ENCODE data around the gene SGCA. TPM values are rescaled to one million over a fixed set of nuclear protein-coding genes. Genes with fewer than 3 reads are reported as not detected.

The SGCA gene
- total RNA-seq (not detected), polyA plus RNA-seq (not detected)

GRCh38 chr17:50165867-50166517, at the start of gene SGCA:
TSS of gene SGCA (plus strand) at chr17:50166005. CDS start at chr17:50166041, 36 bp downstream.
- Histone ChIP-seq H3K27me3 (ENCODE audit: control insufficient read depth, insufficient read depth, low read length) (no peaks in the 10 kb centered on the region), H3K27ac (ENCODE audit: insufficient read depth, low read length, poor library complexity, severe bottlenecking) (no peak within 1 kb of the TSS), H3K9me3 (ENCODE audit: control insufficient read depth in 2 of 2, low read length in 2 of 2) (no peaks in the 10 kb centered on the region), H3K4me1 (ENCODE audit: control insufficient read depth, insufficient read depth, low read length, poor library complexity, severe bottlenecking) (peaks cover 25% of the 10 kb centered on the region), H3K36me3 (ENCODE audit: control insufficient read depth, insufficient read depth, low read length) (no peaks in the 10 kb centered on the region), H3K4me3 (ENCODE audit: low read depth, low read length) (no peak within 1 kb of the TSS)
- peaks cover 5 to 26% (median 16%) of the 10 kb centered on the region in 4 donors for H3K4me1 Mint-ChIP-seq
- DNase-seq (no peak), ATAC-seq (ENCODE audit: low read depth in 2 of 2) (no peak)
- no peak within 1 kb of the TSS for H3K4me3 Mint-ChIP-seq
- peaks cover 11% of the 10 kb centered on the region for H3K27me3 Mint-ChIP-seq
- no peaks in the 10 kb centered on the region for H3K36me3 Mint-ChIP-seq
- H3K9me3 Mint-ChIP-seq, result peaks cover 0 to 4% (median 0%) of the 10 kb centered on the region in 7 donors
- H3K27ac Mint-ChIP-seq, result peak within 1 kb of the TSS in 1 of 3 donors; percentile 68

DNA sequence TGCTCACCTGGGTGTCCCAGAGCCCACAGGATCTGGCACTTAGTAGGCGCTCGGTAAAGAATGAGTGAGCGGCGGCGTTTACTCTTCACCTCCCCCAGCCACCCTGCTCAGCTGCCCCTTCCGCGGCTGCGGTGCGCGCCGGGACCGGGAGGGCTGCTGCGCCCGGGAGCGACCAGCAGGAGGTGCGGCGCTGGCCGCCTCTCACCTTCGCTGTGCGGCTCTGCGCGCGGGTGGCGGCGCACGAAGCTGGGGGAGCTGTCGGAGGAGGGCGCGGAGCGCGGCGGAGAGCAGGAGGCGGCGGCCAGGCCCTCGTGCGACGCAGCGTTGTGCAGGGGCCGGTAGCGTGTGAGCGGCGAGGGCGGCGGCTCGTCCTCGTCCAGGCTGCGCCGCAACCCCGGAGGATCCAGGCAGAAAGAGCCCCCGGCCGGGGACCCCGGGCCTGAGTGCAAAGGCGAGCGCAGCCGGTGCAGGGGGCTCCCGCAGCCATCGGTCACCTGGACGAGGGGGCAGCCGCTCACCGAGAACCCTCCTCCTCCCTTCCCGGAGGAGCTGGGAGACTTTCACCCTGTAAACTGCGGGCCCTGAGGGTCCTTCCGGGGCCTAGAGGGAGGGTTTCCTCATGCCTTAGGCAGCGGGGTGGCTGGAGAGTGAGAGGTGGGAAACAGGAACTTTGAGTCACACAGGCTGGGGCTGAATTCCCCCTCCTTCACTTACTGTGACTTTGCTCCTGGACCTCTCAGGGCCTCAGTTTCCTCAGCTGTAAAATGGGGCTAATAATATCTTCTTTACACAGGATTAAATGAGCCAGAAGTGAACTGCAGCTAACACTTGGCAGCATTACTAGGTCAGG, 48.4 kb upstream of the SGCA start:
- ATAC-seq (ENCODE audit: low read depth in 2 of 2), result peak; percentile 88
- peak; percentile 21 to 71 (median 50) for DNase-seq
- Mint-ChIP-seq H3K36me3 (no peaks in the 10 kb centered on the region), H3K27ac (no peak overlapping the region), H3K27me3 (peaks cover 71% of the 10 kb centered on the region), H3K4me1 (peaks cover 0 to 12% (median 8%) of the 10 kb centered on the region in 4 donors), H3K9me3 (peaks cover 0 to 4% (median 0%) of the 10 kb centered on the region in 7 donors), H3K4me3 (peak overlapping the region in 1 of 4 donors; percentile 52)
- no peaks in the 10 kb centered on the region for H3K9me3 ChIP-seq (ENCODE audit: control insufficient read depth in 2 of 2, low read length in 2 of 2)
- H3K4me1 ChIP-seq (ENCODE audit: control insufficient read depth, insufficient read depth, low read length, poor library complexity, severe bottlenecking), result peaks cover 7% of the 10 kb centered on the region
- H3K27ac ChIP-seq (ENCODE audit: insufficient read depth, low read length, poor library complexity, severe bottlenecking), result no peak overlapping the region
- peaks cover 20% of the 10 kb centered on the region for H3K27me3 ChIP-seq (ENCODE audit: control insufficient read depth, insufficient read depth, low read length)
- H3K4me3 ChIP-seq (ENCODE audit: low read depth, low read length), result no peak overlapping the region
- H3K36me3 ChIP-seq (ENCODE audit: control insufficient read depth, insufficient read depth, low read length), result no peaks in the 10 kb centered on the region

- no peak for ATAC-seq (ENCODE audit: low read depth in 2 of 2)
- H3K36me3 ChIP-seq (ENCODE audit: control insufficient read depth, insufficient read depth, low read length), result no peaks in the 10 kb centered on the region
- no peaks in the 10 kb centered on the region for H3K9me3 ChIP-seq (ENCODE audit: control insufficient read depth in 2 of 2, low read length in 2 of 2)
- H3K4me3 Mint-ChIP-seq, result no peak overlapping the region
- H3K27ac ChIP-seq (ENCODE audit: insufficient read depth, low read length, poor library complexity, severe bottlenecking), result no peak overlapping the region
- H3K4me3 ChIP-seq (ENCODE audit: low read depth, low read length), result no peak overlapping the region
- H3K36me3 Mint-ChIP-seq, result no peaks in the 10 kb centered on the region
- peaks cover 0 to 4% (median 0%) of the 10 kb centered on the region in 7 donors for H3K9me3 Mint-ChIP-seq
- H3K27me3 ChIP-seq (ENCODE audit: control insufficient read depth, insufficient read depth, low read length), result peaks cover 20% of the 10 kb centered on the region
- H3K27me3 Mint-ChIP-seq, result peaks cover 79% of the 10 kb centered on the region
- DNase-seq, result no peak
- peaks cover 7% of the 10 kb centered on the region for H3K4me1 ChIP-seq (ENCODE audit: control insufficient read depth, insufficient read depth, low read length, poor library complexity, severe bottlenecking)
- peak overlapping the region in 1 of 3 donors; percentile 5 for H3K27ac Mint-ChIP-seq
- H3K4me1 Mint-ChIP-seq, result peaks cover 0 to 12% (median 8%) of the 10 kb centered on the region in 4 donors
These were observed 47.6 kb upstream of the SGCA start for GRCh38 chr17:50118076-50118827.

DNA sequence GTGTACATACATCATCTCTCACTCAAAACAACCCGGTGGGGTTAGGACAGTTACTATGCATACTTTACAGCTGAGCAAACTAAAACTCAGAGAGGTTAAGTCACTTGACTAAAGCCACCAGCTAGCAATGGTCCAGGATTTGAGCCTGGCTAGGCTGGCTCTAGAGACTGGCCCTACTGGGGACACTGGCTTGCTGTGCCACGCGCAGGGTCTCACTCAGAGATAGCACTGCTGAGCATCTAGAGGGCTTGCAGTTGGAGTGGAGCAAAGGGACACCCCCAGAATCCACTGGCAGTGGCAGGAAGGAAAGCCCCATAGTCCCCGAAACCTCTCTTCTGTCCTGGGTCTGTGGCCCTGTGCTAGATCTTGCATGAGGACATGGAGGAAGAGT, 47.0 kb upstream of the SGCA start:
- Mint-ChIP-seq H3K4me1 (peaks cover 0 to 12% (median 8%) of the 10 kb centered on the region in 4 donors), H3K27me3 (peaks cover 79% of the 10 kb centered on the region), H3K36me3 (no peaks in the 10 kb centered on the region), H3K27ac (no peak overlapping the region), H3K4me3 (peak overlapping the region in 1 of 4 donors; percentile 31), H3K9me3 (peaks cover 0 to 4% (median 0%) of the 10 kb centered on the region in 7 donors)
- H3K27me3 ChIP-seq (ENCODE audit: control insufficient read depth, insufficient read depth, low read length), result peaks cover 20% of the 10 kb centered on the region
- H3K4me1 ChIP-seq (ENCODE audit: control insufficient read depth, insufficient read depth, low read length, poor library complexity, severe bottlenecking), result peaks cover 7% of the 10 kb centered on the region
- H3K36me3 ChIP-seq (ENCODE audit: control insufficient read depth, insufficient read depth, low read length), result no peaks in the 10 kb centered on the region
- H3K4me3 ChIP-seq (ENCODE audit: low read depth, low read length), result no peak overlapping the region
- H3K9me3 ChIP-seq (ENCODE audit: control insufficient read depth in 2 of 2, low read length in 2 of 2), result no peaks in the 10 kb centered on the region
- no peak for ATAC-seq (ENCODE audit: low read depth in 2 of 2)
- DNase-seq, result no peak
- H3K27ac ChIP-seq (ENCODE audit: insufficient read depth, low read length, poor library complexity, severe bottlenecking), result no peak overlapping the region

DNA sequence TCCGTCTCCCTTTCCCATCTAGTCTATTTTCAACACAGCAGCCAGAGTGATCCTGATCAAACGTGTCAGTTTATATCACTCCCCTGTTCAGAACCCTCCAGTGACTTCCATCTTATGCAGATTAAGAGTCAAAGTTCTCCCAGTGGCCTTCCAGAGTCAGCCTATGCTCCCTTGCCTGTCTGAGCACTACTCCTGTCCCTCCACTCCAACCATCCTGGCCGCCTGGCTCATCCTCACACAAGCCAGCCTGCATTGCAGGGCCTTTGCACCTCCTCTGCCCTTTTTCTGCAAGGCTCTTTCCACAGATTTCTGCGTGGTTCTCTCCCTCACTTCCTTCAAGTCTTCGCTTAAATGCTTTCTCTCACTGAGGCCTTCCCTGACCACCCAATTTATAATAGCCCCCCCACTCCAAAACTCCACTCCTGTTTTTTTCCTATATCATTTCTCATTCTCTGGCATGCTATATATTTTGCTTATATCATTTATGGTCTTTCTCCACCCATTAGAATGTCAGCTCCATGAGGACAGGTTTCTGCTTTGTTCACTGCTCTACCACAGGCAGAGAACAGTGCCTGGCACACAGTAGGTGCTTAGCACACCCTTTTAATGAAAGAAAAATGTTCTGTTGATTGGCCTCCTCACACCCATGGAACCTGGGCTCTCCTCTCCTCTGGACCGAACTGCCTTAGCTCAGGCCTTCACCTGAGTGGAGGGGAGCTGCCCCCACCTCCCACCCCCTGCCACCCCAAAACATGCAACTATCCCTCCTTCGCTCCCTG, 45.1 kb upstream of the SGCA start:
- H3K27ac ChIP-seq (ENCODE audit: insufficient read depth, low read length, poor library complexity, severe bottlenecking), result no peak overlapping the region
- H3K4me1 Mint-ChIP-seq, result peaks cover 0 to 9% (median 4%) of the 10 kb centered on the region in 4 donors
- no peaks in the 10 kb centered on the region for H3K36me3 ChIP-seq (ENCODE audit: control insufficient read depth, insufficient read depth, low read length)
- H3K27me3 Mint-ChIP-seq, result peaks cover 68% of the 10 kb centered on the region
- H3K36me3 Mint-ChIP-seq, result no peaks in the 10 kb centered on the region
- no peak overlapping the region for H3K4me3 ChIP-seq (ENCODE audit: low read depth, low read length)
- DNase-seq, result no peak
- H3K4me3 Mint-ChIP-seq, result no peak overlapping the region
- no peak overlapping the region for H3K27ac Mint-ChIP-seq
- H3K9me3 Mint-ChIP-seq, result peaks cover 0 to 4% (median 0%) of the 10 kb centered on the region in 7 donors
- no peaks in the 10 kb centered on the region for H3K9me3 ChIP-seq (ENCODE audit: control insufficient read depth in 2 of 2, low read length in 2 of 2)
- peaks cover 20% of the 10 kb centered on the region for H3K27me3 ChIP-seq (ENCODE audit: control insufficient read depth, insufficient read depth, low read length)
- ATAC-seq (ENCODE audit: low read depth in 2 of 2), result no peak
- H3K4me1 ChIP-seq (ENCODE audit: control insufficient read depth, insufficient read depth, low read length, poor library complexity, severe bottlenecking), result peaks cover 7% of the 10 kb centered on the region

DNA sequence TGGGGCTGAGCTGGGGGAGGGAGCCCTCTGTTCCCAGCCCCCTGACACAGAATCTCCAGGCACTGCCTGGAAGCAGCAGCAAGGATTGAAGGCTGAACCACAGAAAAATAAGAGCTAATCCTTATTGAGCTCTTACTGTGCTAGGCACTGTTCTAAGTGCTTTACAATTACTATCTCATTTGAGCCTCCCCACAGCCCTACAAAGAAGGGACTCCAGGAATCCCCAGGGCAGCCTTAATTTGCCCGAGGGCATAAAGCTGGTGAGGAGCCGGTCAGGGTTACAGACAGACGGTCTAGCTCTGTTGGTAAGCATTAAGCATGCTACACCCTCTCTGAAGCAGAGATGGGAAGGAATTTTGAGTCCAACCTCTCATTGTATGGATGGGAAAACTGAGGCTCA, 42.9 kb upstream of the SGCA start:
- ATAC-seq (ENCODE audit: low read depth in 2 of 2) (no peak), DNase-seq (no peak)
- Mint-ChIP-seq H3K27me3 (peaks cover 63% of the 10 kb centered on the region), H3K36me3 (no peaks in the 10 kb centered on the region), H3K9me3 (peaks cover 0 to 4% (median 0%) of the 10 kb centered on the region in 7 donors), H3K4me1 (peaks cover 0 to 7% (median 2%) of the 10 kb centered on the region in 4 donors), H3K27ac (no peak overlapping the region), H3K4me3 (no peak overlapping the region)
- no peaks in the 10 kb centered on the region for H3K4me1 ChIP-seq (ENCODE audit: control insufficient read depth, insufficient read depth, low read length, poor library complexity, severe bottlenecking)
- H3K27me3 ChIP-seq (ENCODE audit: control insufficient read depth, insufficient read depth, low read length), result peaks cover 20% of the 10 kb centered on the region
- H3K4me3 ChIP-seq (ENCODE audit: low read depth, low read length), result no peak overlapping the region
- H3K36me3 ChIP-seq (ENCODE audit: control insufficient read depth, insufficient read depth, low read length), result no peaks in the 10 kb centered on the region
- no peaks in the 10 kb centered on the region for H3K9me3 ChIP-seq (ENCODE audit: control insufficient read depth in 2 of 2, low read length in 2 of 2)
- no peak overlapping the region for H3K27ac ChIP-seq (ENCODE audit: insufficient read depth, low read length, poor library complexity, severe bottlenecking)

All from CD4-positive, CD25-positive, alpha-beta regulatory T cell (primary cell).